SK-N-SH (cell line): ENCODE measurements around the gene CD70.

ENCODE experiments used
- CTCF ChIP-seq: fragments of 200-600 bp; sonication (generic); IDR thresholded peaks from 2 replicates; pipeline ENCODE4 v1.6.1; 2017; ENCODE audit warnings: antibody characterized with exemption, mild to moderate bottlenecking, moderate library complexity
- ELF1 ChIP-seq: IDR thresholded peaks from 2 replicates; pipeline ENCODE4 v1.4.0; 2012
- EZH2phosphoT487 ChIP-seq: fragments of 200-600 bp; sonication (generic); IDR thresholded peaks from 2 replicates; pipeline ENCODE4 v1.6.1; 2017; ENCODE audit warnings: low read depth, mixed run types, mild to moderate bottlenecking, antibody characterized with exemption, moderate library complexity, borderline replicate concordance
- JUND ChIP-seq: IDR thresholded peaks from 2 replicates; pipeline ENCODE4 v1.4.0; 2012
- MAX ChIP-seq: IDR thresholded peaks from 2 replicates; pipeline ENCODE4 v1.4.0; 2012; ENCODE audit warnings: low read depth
- PBX3 ChIP-seq: IDR thresholded peaks from 2 replicates; pipeline ENCODE4; 2012
- POLR2AphosphoS5 ChIP-seq: IDR thresholded peaks from 2 replicates; pipeline ENCODE4 v1.6.1; 2012; ENCODE audit warnings: low read depth, low read length
- RAD21 ChIP-seq: IDR thresholded peaks from 2 replicates; pipeline ENCODE4 v1.6.1; 2012; ENCODE audit warnings: mild to moderate bottlenecking, low read length
- REST ChIP-seq: IDR thresholded peaks from 2 replicates; pipeline ENCODE4 v1.6.1; 2012; ENCODE audit warnings: mild to moderate bottlenecking, low read depth, low read length, moderate library complexity
- SMC3 ChIP-seq: IDR thresholded peaks from 2 replicates; pipeline ENCODE4 v1.6.1; 2012; ENCODE audit warnings: low read depth, low read length, improper control_type of control experiment
- USF2 ChIP-seq: fragments of 150-350 bp; IDR thresholded peaks from 2 replicates; pipeline ENCODE4 v1.6.1; 2017; ENCODE audit warnings: antibody characterized with exemption, low read length, low read depth, borderline replicate concordance
- YY1 ChIP-seq: IDR thresholded peaks from 2 replicates; pipeline ENCODE4 v1.4.0; 2012; ENCODE audit warnings: low read depth, mild to moderate bottlenecking
- ZBTB33 ChIP-seq: IDR thresholded peaks from 2 replicates; pipeline ENCODE4 v1.4.0; 2012; ENCODE audit warnings: low read depth, borderline replicate concordance

GRCh38 chr19:6593651-6594416 is 2.9 kb upstream of the CD70 start:
- TF ChIP-seq JUND (no peak), CTCF (no peak), MAX (peak; percentile 63; the same call in 1 of the 2 replicates), SMC3 (no peak), POLR2AphosphoS5 (no peak), RAD21 (no peak), PBX3 (no peak), REST (no peak), USF2 (no peak), EZH2phosphoT487 (no peak), ZBTB33 (no peak), YY1 (no peak), ELF1 (no peak)
